Measurements from ENCODE around the gene SLC16A1. TPM values are rescaled to one million over a fixed set of nuclear protein-coding genes. Genes with fewer than 3 reads are reported as not detected.
"Not testable (repeated sequence)": the region's sequence is repeated elsewhere in the genome, so short reads cannot be mapped to it uniquely, and the experiment has no call there.

The SLC16A1 gene
- 36.6 TPM for total RNA-seq

- DNase-seq (ENCODE audit: low read depth in 2 of 3, low spot score in 2 of 3) = peak; percentile 76 to 91 (median 90)
Observed at GRCh38 chr1:112955773-112956543, at the start of gene SLC16A1. TSS of gene SLC16A1 (minus strand) at chr1:112956196. CDS start at chr1:112929308, 26,888 bp downstream.

GRCh38 chr1:113003751-113004690 is 48.0 kb upstream of the SLC16A1 start:
- DNase-seq (ENCODE audit: low read depth in 2 of 3, low spot score in 2 of 3) = no peak

- DNase-seq (ENCODE audit: low read depth in 2 of 3, low spot score in 2 of 3) = no peak
Observed at GRCh38 chr1:113002297-113002696, 46.3 kb upstream of the SLC16A1 start.

GRCh38 chr1:112998592-112999235 is 42.7 kb upstream of the SLC16A1 start:
- DNase-seq (ENCODE audit: low read depth in 2 of 3, low spot score in 2 of 3) = peak in 2 of 3 donors; percentile 7 to 21

- DNase-seq (ENCODE audit: low read depth in 2 of 3, low spot score in 2 of 3) = no peak
Observed at GRCh38 chr1:112997781-112998180, 41.8 kb upstream of the SLC16A1 start.

- no peak for DNase-seq (ENCODE audit: low read depth in 2 of 3, low spot score in 2 of 3)
Observed at GRCh38 chr1:112995890-112996289, 39.9 kb upstream of the SLC16A1 start.

- DNase-seq (ENCODE audit: low read depth in 2 of 3, low spot score in 2 of 3) = not testable (repeated sequence)
Observed at GRCh38 chr1:112995021-112995420, 39.0 kb upstream of the SLC16A1 start.

- DNase-seq (ENCODE audit: low read depth in 2 of 3, low spot score in 2 of 3) = no peak
Observed at GRCh38 chr1:112992780-112993179, 36.8 kb upstream of the SLC16A1 start.

- peak in 1 of 3 donors; percentile 34 for DNase-seq (ENCODE audit: low read depth in 2 of 3, low spot score in 2 of 3)
Observed at GRCh38 chr1:112991402-112992120, 35.6 kb upstream of the SLC16A1 start.

- DNase-seq (ENCODE audit: low read depth in 2 of 3, low spot score in 2 of 3) = no peak
Observed at GRCh38 chr1:112990271-112990670, 34.3 kb upstream of the SLC16A1 start.

GRCh38 chr1:112988367-112988766 is 32.4 kb upstream of the SLC16A1 start:
- DNase-seq (ENCODE audit: low read depth in 2 of 3, low spot score in 2 of 3) = no peak

- no peak for DNase-seq (ENCODE audit: low read depth in 2 of 3, low spot score in 2 of 3)
Observed at GRCh38 chr1:112985123-112985522, 29.1 kb upstream of the SLC16A1 start.

GRCh38 chr1:112983537-112984131 is 27.6 kb upstream of the SLC16A1 start:
- no peak for DNase-seq (ENCODE audit: low read depth in 2 of 3, low spot score in 2 of 3)

- no peak for DNase-seq (ENCODE audit: low read depth in 2 of 3, low spot score in 2 of 3)
Observed at GRCh38 chr1:112982853-112983536, 27.0 kb upstream of the SLC16A1 start.

- no peak for DNase-seq (ENCODE audit: low read depth in 2 of 3, low spot score in 2 of 3)
Observed at GRCh38 chr1:112982328-112982727, 26.3 kb upstream of the SLC16A1 start.

- DNase-seq (ENCODE audit: low read depth in 2 of 3, low spot score in 2 of 3) = not testable (repeated sequence)
Observed at GRCh38 chr1:112981834-112982233, 25.8 kb upstream of the SLC16A1 start.

GRCh38 chr1:112981426-112981825 is 25.4 kb upstream of the SLC16A1 start:
- DNase-seq (ENCODE audit: low read depth in 2 of 3, low spot score in 2 of 3) = no peak

- no peak for DNase-seq (ENCODE audit: low read depth in 2 of 3, low spot score in 2 of 3)
Observed at GRCh38 chr1:112975336-112975735, 19.3 kb upstream of the SLC16A1 start.

- no peak for DNase-seq (ENCODE audit: low read depth in 2 of 3, low spot score in 2 of 3)
Observed at GRCh38 chr1:112974646-112975045, 18.6 kb upstream of the SLC16A1 start.

All from hematopoietic multipotent progenitor cell (in vitro differentiated cells).